IMR-90 (cell line): ENCODE measurements around the gene SNRNP70. TPM values are rescaled to one million over a fixed set of nuclear protein-coding genes. Genes with fewer than 3 reads are reported as not detected.

Source experiments
- ATAC-seq: fragments of 200-7000 bp; cut with Tn5 transposase; 2 replicates; pipeline ENCODE4 v1.9.1; 2020; ENCODE audit warnings: low read depth, mild to moderate bottlenecking, moderate library complexity
- BruUV-seq: library from RNA; stranded (reverse); fragments of 400-500 nt; replicated peaks from 2 replicates; lab custom pipeline; 2021; lab: Mats Ljungman, UMichigan
- CTCF ChIA-PET: fragments of 300-600 bp; formaldehyde crosslinking; extraction: SDS; loops from one replicate; lab custom pipeline; 2021; ENCODE audit warnings: antibody characterized with exemption; lab: Yijun Ruan, JAX
- POLR2A ChIA-PET: fragments of 300-600 bp; sonication (Branson Sonifier 250); formaldehyde crosslinking; loops from one replicate; lab custom pipeline; 2022; ENCODE audit warnings: antibody characterized with exemption; ENCODE audit not compliant: unreplicated experiment; lab: Charles Lee
- DNase-seq: peaks from one replicate; pipeline ENCODE4 v3.0.0; 2013
- H2AFZ ChIP-seq: replicated peaks from 2 replicates; pipeline ENCODE3; 2013; ENCODE audit warnings: low read length, mild to moderate bottlenecking; ENCODE audit not compliant: poor library complexity
- H2AK5ac ChIP-seq: 2 replicates; pipeline ENCODE4 v1.6.1; 2013; ENCODE audit warnings: low read depth, low read length, inconsistent platforms
- H2AK9ac ChIP-seq: replicated peaks from 2 replicates; pipeline ENCODE3; 2013; ENCODE audit warnings: mild to moderate bottlenecking, low read depth, low read length, moderate library complexity; ENCODE audit not compliant: poor library complexity
- H2BK120ac ChIP-seq: 2 replicates; pipeline ENCODE4 v1.6.1; 2013; ENCODE audit warnings: low read depth, low read length, inconsistent platforms
- H2BK15ac ChIP-seq: 3 replicates; pipeline ENCODE4 v1.6.1; 2013; ENCODE audit warnings: low read depth, low read length, inconsistent platforms
- H2BK20ac ChIP-seq: 2 replicates; pipeline ENCODE4 v1.6.1; 2013; ENCODE audit warnings: low read depth, mild to moderate bottlenecking, inconsistent platforms, low read length, moderate library complexity
- H2BK5ac ChIP-seq: 2 replicates; pipeline ENCODE4 v1.6.1; 2013; ENCODE audit warnings: mild to moderate bottlenecking, low read depth, low read length, inconsistent platforms; ENCODE audit not compliant: poor library complexity, severe bottlenecking
- H3K14ac ChIP-seq: replicated peaks from 2 replicates; pipeline ENCODE4 v1.6.1; 2013; ENCODE audit warnings: low read depth, low read length, inconsistent platforms
- H3K18ac ChIP-seq: 2 replicates; pipeline ENCODE4 v1.6.1; 2013; ENCODE audit warnings: low read depth, low read length, control low read depth
- H3K23ac ChIP-seq: 2 replicates; pipeline ENCODE4 v1.6.1; 2013; ENCODE audit warnings: low read depth, low read length, inconsistent platforms
- H3K27ac ChIP-seq: 2 replicates; pipeline ENCODE4 v1.5.1; 2013; ENCODE audit warnings: mild to moderate bottlenecking, control low read depth, low read length; ENCODE audit not compliant: insufficient read depth
- H3K27me3 ChIP-seq: 2 replicates; pipeline ENCODE4 v1.6.1; 2013; ENCODE audit warnings: low read length; ENCODE audit not compliant: control insufficient read depth, insufficient read depth
- H3K36me3 ChIP-seq: 2 replicates; pipeline ENCODE4 v1.6.1; 2013; ENCODE audit warnings: low read length, mixed read lengths; ENCODE audit not compliant: control insufficient read depth, insufficient read depth
- H3K4ac ChIP-seq: 2 replicates; pipeline ENCODE4 v1.6.1; 2013; ENCODE audit warnings: low read depth, low read length, inconsistent platforms
- H3K4me1 ChIP-seq: 2 replicates; pipeline ENCODE4 v1.6.1; 2013; ENCODE audit warnings: low read length, mixed read lengths; ENCODE audit not compliant: control insufficient read depth, insufficient read depth
- H3K4me2 ChIP-seq: 2 replicates; pipeline ENCODE4 v1.6.1; 2013; ENCODE audit warnings: low read depth, mild to moderate bottlenecking, control low read depth, low read length, moderate library complexity
- H3K4me3 ChIP-seq: 2 replicates; pipeline ENCODE4 v1.5.1; 2013; ENCODE audit warnings: low read depth, mild to moderate bottlenecking, control low read depth, low read length, moderate library complexity; ENCODE audit not compliant: insufficient read depth
- H3K56ac ChIP-seq: 2 replicates; pipeline ENCODE4 v1.6.1; 2013; ENCODE audit warnings: low read length, inconsistent platforms; ENCODE audit not compliant: insufficient read depth; ENCODE audit errors: extremely low read depth
- H3K79me1 ChIP-seq, 2 experiments: 2 replicates each; pipeline ENCODE4 v1.6.1; 2013; ENCODE audit warnings: low read length in 2 of 2, inconsistent platforms in 1 of 2, low read depth in 1 of 2
- H3K9ac ChIP-seq: 2 replicates; pipeline ENCODE4 v1.6.1; 2013; ENCODE audit warnings: low read depth, low read length, control low read depth
- H3K9me1 ChIP-seq: 2 replicates; pipeline ENCODE4 v1.6.1; 2013; ENCODE audit warnings: low read length, inconsistent platforms; ENCODE audit not compliant: insufficient read depth
- H3K9me3 ChIP-seq: 2 replicates; pipeline ENCODE4 v1.6.1; 2013; ENCODE audit warnings: low read length; ENCODE audit not compliant: control insufficient read depth, insufficient read depth
- H4K20me1 ChIP-seq: 2 replicates; pipeline ENCODE4 v1.6.1; 2013; ENCODE audit warnings: low read length, inconsistent platforms; ENCODE audit not compliant: insufficient read depth
- H4K5ac ChIP-seq: 2 replicates; pipeline ENCODE4 v1.6.1; 2013; ENCODE audit warnings: mild to moderate bottlenecking, low read depth, low read length, control low read depth
- H4K8ac ChIP-seq, 2 experiments: 2 replicates each; pipeline ENCODE4 v1.6.1; 2013; ENCODE audit warnings: low read depth in 2 of 2, low read length in 2 of 2, control low read depth in 1 of 2, inconsistent platforms in 1 of 2
- H4K91ac ChIP-seq: 2 replicates; pipeline ENCODE4 v1.6.1; 2013; ENCODE audit warnings: low read depth, low read length, inconsistent platforms; ENCODE audit not compliant: insufficient read depth
- POLR2A ChIP-seq: IDR thresholded peaks from 2 replicates; pipeline ENCODE4 v1.6.1; 2012; ENCODE audit warnings: mild to moderate bottlenecking, low read depth, low read length
- WGBS, 2 experiments: methylation state at CpG; one replicate each; pipeline versions ENCODE4 v1.1.5 to v1.1.7; 2013; ENCODE audit warnings: missing lambda C conversion rate in 2 of 2; ENCODE audit not compliant: insufficient read length in 1 of 2; ENCODE audit errors: extremely low coverage in 2 of 2; 5-methylcytosine and 5-hydroxymethylcytosine counted together
- dilution Hi-C: fragments of 300-500 bp; cut with HindIII; formaldehyde crosslinking; loops from one replicate; pipeline ENCODE4 v1.14.3; 2018; ENCODE audit warnings: low sequenced_read_pairs; ENCODE audit not compliant: unreplicated experiment
- in situ Hi-C: fragments of 300-500 bp; cut with MboI; formaldehyde crosslinking; loops from 3 replicates; pipeline ENCODE4 v1.14.3; 2019; ENCODE audit warnings: low sequenced_read_pairs, inconsistent platforms, mixed read lengths
- intact Hi-C: fragments of 100-400 bp; cut with micrococcal nuclease; formaldehyde crosslinking; loops from 2 replicates; pipeline ENCODE4 v1.10.0; 2022
- polyA plus RNA-seq, 3 experiments: library from polyadenylated mRNA; depleted of rRNA; stranded (reverse); fragments of >200 nt; gene quantifications; 2 replicates each; pipeline ENCODE4 v1.2.3, GENCODE V29; 2012; ENCODE audit warnings: low replicate concordance in 1 of 3
- total RNA-seq: library from RNA; depleted of rRNA; stranded (reverse); fragments of >200 nt; gene quantifications from 2 replicates; pipeline ENCODE4 v1.2.3, GENCODE V29; 2012
- TF ChIP-seq, protein P1 (sequence below): fragments of 150-350 bp; IDR thresholded peaks from 2 replicates; pipeline ENCODE4 v1.6.1; 2016; ENCODE audit warnings: low read depth, mild to moderate bottlenecking, low read length, moderate library complexity, borderline replicate concordance

Gene SNRNP70
- total and polyA plus RNA-seq, 2 of the 4 experiments (the other 2 are of a cell fraction) = 72.8 to 200 TPM

DNA sequence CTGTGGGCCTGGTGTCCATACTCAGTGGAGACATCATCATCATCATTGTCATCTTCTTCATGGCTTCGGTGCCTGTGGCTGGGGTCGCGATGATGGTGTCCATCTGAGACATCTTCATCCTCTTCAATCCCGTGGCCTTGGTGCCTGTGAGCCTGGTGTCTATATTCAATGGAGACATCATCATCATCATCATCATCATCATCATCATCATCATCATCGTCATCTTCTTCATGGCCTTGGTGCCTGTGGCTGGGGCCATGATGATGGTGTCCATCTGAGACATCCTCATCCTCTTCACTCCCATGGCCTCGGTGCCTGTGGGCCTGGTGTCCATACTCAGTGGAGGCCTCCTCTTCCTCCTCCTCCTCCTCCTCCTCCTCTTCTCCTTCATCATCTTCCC, 69.0 kb downstream of the SNRNP70 start:
- H2BK120ac ChIP-seq = no peak overlapping the region
- H3K18ac ChIP-seq = no peak overlapping the region
- POLR2A ChIA-PET = no interaction called here
- no peak overlapping the region for H4K5ac ChIP-seq
- in situ Hi-C loops (no loop called here), intact Hi-C loops (no loop called here), dilution Hi-C loops (no loop called here)
- no peaks in the 10 kb centered on the region for H4K20me1 ChIP-seq
- no peak overlapping the region for H2AFZ ChIP-seq
- H3K9ac ChIP-seq = no peak overlapping the region
- BruUV-seq = no TSS peak
- no peak overlapping the region for H2AK9ac ChIP-seq
- H3K27ac ChIP-seq = no peak overlapping the region
- H3K27me3 ChIP-seq = peaks cover 8% of the 10 kb centered on the region; the same call in 1 of the 2 replicates
- no peak overlapping the region for H2BK5ac ChIP-seq
- H2AK5ac ChIP-seq = no peak overlapping the region
- ATAC-seq (no peak), DNase-seq (no peak)
- H3K4ac ChIP-seq = no peak overlapping the region
- CTCF ChIA-PET = no interaction called here
- peaks cover 8 to 19% of the 10 kb centered on the region in 2 experiments; a peak in 3 of 4 replicates for H3K79me1 ChIP-seq
- H4K91ac ChIP-seq = no peak overlapping the region
- H3K56ac ChIP-seq = no peak overlapping the region
- H3K4me2 ChIP-seq = no peak overlapping the region
- H3K23ac ChIP-seq = no peak overlapping the region
- no peak overlapping the region for H2BK20ac ChIP-seq
- H3K9me3 ChIP-seq = no peaks in the 10 kb centered on the region
- H3K9me1 ChIP-seq = peaks cover 5% of the 10 kb centered on the region; the same call in 1 of the 2 replicates
- TF ChIP-seq, protein P1, sequence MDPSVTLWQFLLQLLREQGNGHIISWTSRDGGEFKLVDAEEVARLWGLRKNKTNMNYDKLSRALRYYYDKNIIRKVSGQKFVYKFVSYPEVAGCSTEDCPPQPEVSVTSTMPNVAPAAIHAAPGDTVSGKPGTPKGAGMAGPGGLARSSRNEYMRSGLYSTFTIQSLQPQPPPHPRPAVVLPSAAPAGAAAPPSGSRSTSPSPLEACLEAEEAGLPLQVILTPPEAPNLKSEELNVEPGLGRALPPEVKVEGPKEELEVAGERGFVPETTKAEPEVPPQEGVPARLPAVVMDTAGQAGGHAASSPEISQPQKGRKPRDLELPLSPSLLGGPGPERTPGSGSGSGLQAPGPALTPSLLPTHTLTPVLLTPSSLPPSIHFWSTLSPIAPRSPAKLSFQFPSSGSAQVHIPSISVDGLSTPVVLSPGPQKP = no peak
- no peak for TF ChIP-seq POLR2A
- no peak overlapping the region for H2BK15ac ChIP-seq
- no peak overlapping the region for H3K4me3 ChIP-seq
- peaks cover 2% of the 10 kb centered on the region; the same call in 1 of the 2 replicates for H3K4me1 ChIP-seq
- no peak overlapping the region for H3K14ac ChIP-seq
- WGBS, 2 experiments = 100% methylated on average over 2 of the region's 6 CpGs; no CpG with 5 or more reads in 1 of the 2 experiments
- no peak overlapping the region for H4K8ac ChIP-seq
- H3K36me3 ChIP-seq = no peaks in the 10 kb centered on the region
